SK-N-SH (cell line): ENCODE data around the gene ARPC5L. TPM values are rescaled to one million over a fixed set of nuclear protein-coding genes. Genes with fewer than 3 reads are reported as not detected.

ENCODE experiments used
- CTCF ChIA-PET: fragments of 300-600, 350-600 bp; formaldehyde crosslinking; extraction: SDS; loops from one replicate; lab custom pipeline; 2021; lab: Yijun Ruan, JAX
- POLR2A ChIA-PET: fragments of 350-600 bp; sonication (Branson Sonifier 250); formaldehyde crosslinking; extraction: SDS; loops from one replicate; lab custom pipeline; 2020; ENCODE audit warnings: antibody characterized with exemption, inconsistent platforms; lab: Yijun Ruan, JAX
- DNase-seq: peaks from one replicate; pipeline ENCODE4 v3.0.0; 2012
- H2AFZ ChIP-seq: fragments of 200-600 bp; sonication (generic); 2 replicates; pipeline ENCODE4 v1.8.1; 2016; ENCODE audit warnings: antibody characterized with exemption, mild to moderate bottlenecking, low read depth
- H3F3A ChIP-seq: fragments of 200-600 bp; sonication (generic); replicated peaks from 2 replicates; pipeline ENCODE3; 2016; ENCODE audit warnings: antibody characterized with exemption, mild to moderate bottlenecking; ENCODE audit not compliant: insufficient read depth
- H3K27ac ChIP-seq, 2 experiments: fragments of 200-500 bp in 1 of 2; fragments of 200-600 bp in 1 of 2; sonication (Bioruptor generic) in 1 of 2; sonication (generic), shearing (Covaris generic) in 1 of 2; 2 replicates each; pipeline versions ENCODE4 v1.5.1 to v1.6.1; 2014 to 2016; ENCODE audit warnings: low read depth in 2 of 2, inconsistent platforms in 1 of 2, low read length in 1 of 2, mild to moderate bottlenecking in 1 of 2, mixed read lengths in 1 of 2
- H3K27me3 ChIP-seq: fragments of 200-600 bp; sonication (generic), shearing (Covaris generic); 2 replicates; pipeline ENCODE4 v1.6.1; 2016; ENCODE audit warnings: mixed run types; ENCODE audit not compliant: insufficient read depth
- H3K36me3 ChIP-seq, 2 experiments: fragments of 200-500 bp in 1 of 2; fragments of 200-600 bp in 1 of 2; sonication (Bioruptor generic) in 1 of 2; sonication (generic) in 1 of 2; replicated peaks in 1 of 2; 2 replicates each; pipeline versions ENCODE3 to v1.5.1; 2014 to 2016; ENCODE audit warnings: low read length in 1 of 2, mild to moderate bottlenecking in 1 of 2; ENCODE audit not compliant: insufficient read depth in 2 of 2, control insufficient read depth in 1 of 2
- H3K4me1 ChIP-seq, 2 experiments: fragments of 200-500 bp in 1 of 2; fragments of 200-600 bp in 1 of 2; sonication (Bioruptor generic) in 1 of 2; sonication (generic), shearing (Covaris generic) in 1 of 2; 2 replicates each; pipeline versions ENCODE4 v1.5.1 to v1.6.1; 2014 to 2016; ENCODE audit warnings: low read depth in 1 of 2, low read length in 1 of 2, mixed run types in 1 of 2; ENCODE audit not compliant: insufficient read depth in 2 of 2, control insufficient read depth in 1 of 2
- H3K4me2 ChIP-seq: fragments of 200-600 bp; sonication (generic), shearing (Covaris generic); 2 replicates; pipeline ENCODE4 v1.6.1; 2017; ENCODE audit warnings: mixed run types
- H3K4me3 ChIP-seq, 2 experiments: fragments of 200-500 bp in 1 of 2; fragments of 200-600 bp in 1 of 2; sonication (Bioruptor generic) in 1 of 2; sonication (generic), shearing (Covaris generic) in 1 of 2; 2 replicates each; pipeline versions ENCODE4 v1.5.1 to v1.8.1; 2014 to 2016; ENCODE audit warnings: low read depth in 2 of 2, inconsistent platforms in 1 of 2, low read length in 1 of 2, mild to moderate bottlenecking in 1 of 2, mixed read lengths in 1 of 2, moderate library complexity in 1 of 2
- H3K79me2 ChIP-seq: fragments of 200-600 bp; sonication (generic); 2 replicates; pipeline ENCODE4 v1.8.1; 2017; ENCODE audit warnings: mild to moderate bottlenecking; ENCODE audit not compliant: insufficient read depth
- H3K9ac ChIP-seq: fragments of 200-600 bp; sonication (generic); 2 replicates; pipeline ENCODE4 v1.6.1; 2017; ENCODE audit warnings: mixed run types
- H3K9me2 ChIP-seq: fragments of 200-600 bp; sonication (generic); 2 replicates; pipeline ENCODE4 v1.6.1; 2017; ENCODE audit warnings: mixed run types
- H3K9me3 ChIP-seq: fragments of 200-600 bp; sonication (generic); 2 replicates; pipeline ENCODE4 v1.6.1; 2017; ENCODE audit warnings: mixed run types, mild to moderate bottlenecking, moderate library complexity
- H4K20me1 ChIP-seq: fragments of 200-600 bp; sonication (generic); 2 replicates; pipeline ENCODE4 v1.6.1; 2017; ENCODE audit warnings: mild to moderate bottlenecking, mixed run types; ENCODE audit not compliant: insufficient read depth
- ELF1 ChIP-seq: IDR thresholded peaks from 2 replicates; pipeline ENCODE4 v1.4.0; 2012
- EP300 ChIP-seq, 2 experiments: IDR thresholded peaks; 2 replicates each; pipeline versions ENCODE4 v1.4.0 to v1.6.1; 2012; ENCODE audit warnings: borderline replicate concordance in 1 of 2, low read depth in 1 of 2, low read length in 1 of 2
- FOSL2 ChIP-seq: IDR thresholded peaks from 2 replicates; pipeline ENCODE4 v1.4.0; 2012; ENCODE audit warnings: low read depth, mild to moderate bottlenecking, moderate library complexity, borderline replicate concordance
- FOXJ3 ChIP-seq: sonication (generic); formaldehyde crosslinking; IDR thresholded peaks from 2 replicates; pipeline ENCODE4 v1.5.1; 2020; ENCODE audit warnings: mild to moderate bottlenecking, missing genetic modification reagents
- FOXM1 ChIP-seq: IDR thresholded peaks from 2 replicates; pipeline ENCODE4 v1.4.0; 2012; ENCODE audit warnings: low read depth, mild to moderate bottlenecking
- GABPA ChIP-seq: IDR thresholded peaks from 2 replicates; pipeline ENCODE4 v1.4.0; 2012; ENCODE audit warnings: low read depth, mild to moderate bottlenecking
- JUND ChIP-seq: IDR thresholded peaks from 2 replicates; pipeline ENCODE4 v1.4.0; 2012
- MEF2A ChIP-seq: IDR thresholded peaks from 2 replicates; pipeline ENCODE4 v1.4.0; 2012; ENCODE audit warnings: low read depth, borderline replicate concordance
- MXI1 ChIP-seq: IDR thresholded peaks from 2 replicates; pipeline ENCODE4 v1.6.1; 2012; ENCODE audit warnings: mild to moderate bottlenecking, low read depth, low read length, improper control_type of control experiment
- NFIC ChIP-seq: IDR thresholded peaks from 2 replicates; pipeline ENCODE4 v1.4.0; 2012; ENCODE audit warnings: borderline replicate concordance
- PBX3 ChIP-seq: IDR thresholded peaks from 2 replicates; pipeline ENCODE4; 2012
- POLR2AphosphoS5 ChIP-seq: IDR thresholded peaks from 2 replicates; pipeline ENCODE4 v1.6.1; 2012; ENCODE audit warnings: low read depth, low read length
- RCOR1 ChIP-seq: fragments of 150-350 bp; IDR thresholded peaks from 2 replicates; pipeline ENCODE4 v1.6.1; 2017; ENCODE audit warnings: antibody characterized with exemption, low read length
- RFX5 ChIP-seq: IDR thresholded peaks from 2 replicates; pipeline ENCODE4 v1.6.1; 2012; ENCODE audit warnings: mild to moderate bottlenecking, improper control_type of control experiment, low read length
- RXRA ChIP-seq: IDR thresholded peaks from 2 replicates; pipeline ENCODE4 v1.4.0; 2012; ENCODE audit warnings: low read depth, mild to moderate bottlenecking, borderline replicate concordance
- SIN3A ChIP-seq: IDR thresholded peaks from 2 replicates; pipeline ENCODE4 v1.6.1; 2012; ENCODE audit warnings: low read depth, mild to moderate bottlenecking, low read length, moderate library complexity, borderline replicate concordance
- TAF1 ChIP-seq: IDR thresholded peaks from 2 replicates; pipeline ENCODE4 v1.6.1; 2012; ENCODE audit warnings: low read depth, mild to moderate bottlenecking, low read length, moderate library complexity, borderline replicate concordance
- TCF12 ChIP-seq: IDR thresholded peaks from 2 replicates; pipeline ENCODE4 v1.4.0; 2012
- USF2 ChIP-seq: fragments of 150-350 bp; IDR thresholded peaks from 2 replicates; pipeline ENCODE4 v1.6.1; 2017; ENCODE audit warnings: antibody characterized with exemption, low read length, low read depth, borderline replicate concordance
- YY1 ChIP-seq: IDR thresholded peaks from 2 replicates; pipeline ENCODE4 v1.4.0; 2012; ENCODE audit warnings: low read depth, mild to moderate bottlenecking
- ZBTB33 ChIP-seq: IDR thresholded peaks from 2 replicates; pipeline ENCODE4 v1.4.0; 2012; ENCODE audit warnings: low read depth, borderline replicate concordance
- WGBS: methylation state at CpG from one replicate; pipeline ENCODE4 v1.1.6; 2017; ENCODE audit warnings: low lambda C conversion rate; 5-methylcytosine and 5-hydroxymethylcytosine counted together
- polyA plus RNA-seq, 3 experiments: library from polyadenylated mRNA; depleted of rRNA; stranded (reverse); fragments of >200 nt; gene quantifications; 2 replicates each; pipeline ENCODE4 v1.2.3, GENCODE V29; 2012

The ARPC5L gene
- polyA plus RNA-seq, 1 of the 3 experiments (the other 2 are of a cell fraction), result 73.1 TPM

- Histone ChIP-seq H4K20me1 (no peaks in the 10 kb centered on the region), H3K9ac (no peak overlapping the region), H3K79me2 (no peaks in the 10 kb centered on the region), H3K9me3 (no peaks in the 10 kb centered on the region), H3K4me1 (peaks cover 8 to 25% of the 10 kb centered on the region in 2 experiments; a peak in 3 of 4 replicates), H3K27ac (no peak overlapping the region), H3K27me3 (no peaks in the 10 kb centered on the region), H3K9me2 (no peaks in the 10 kb centered on the region), H2AFZ (no peak overlapping the region), H3K4me2 (peak overlapping the region; percentile 37; the same call in 1 of the 2 replicates), H3F3A (peaks cover 29% of the 10 kb centered on the region), H3K36me3 (no peaks in the 10 kb centered on the region), H3K4me3 (no peak overlapping the region)
- ChIA-PET POLR2A (no interaction called here), CTCF (interaction anchor here (1.1 to 3.3 kb wide), 7 partner anchors 21 to 47 kb away, joined by 3 to 22 read pairs (median 3); partner anchors contain the start of genes NR6A1 and WDR38)
- WGBS, result 100% methylated on average over 3 of the region's 5 CpGs
- DNase-seq, result no peak
- TF ChIP-seq ELF1 (no peak), MXI1 (no peak), RCOR1 (no peak), RFX5 (no peak), NFIC (no peak), SIN3A (no peak), JUND (no peak), USF2 (no peak), RXRA (no peak), GABPA (no peak), TAF1 (no peak), FOXM1 (no peak), PBX3 (no peak), FOXJ3 (no peak), TCF12 (no peak)
These were observed 47.8 kb upstream of the ARPC5L start for GRCh38 chr9:124814164-124814535.

GRCh38 chr9:124815601-124816000 is 46.3 kb upstream of the ARPC5L start:
- Histone ChIP-seq H3K79me2 (no peaks in the 10 kb centered on the region), H3K4me1 (peaks cover 8 to 25% of the 10 kb centered on the region in 2 experiments; a peak in 3 of 4 replicates), H3K9ac (no peak overlapping the region), H3F3A (peaks cover 29% of the 10 kb centered on the region), H3K36me3 (no peaks in the 10 kb centered on the region), H2AFZ (no peak overlapping the region), H3K27ac (no peak overlapping the region), H3K4me3 (no peak overlapping the region), H4K20me1 (no peaks in the 10 kb centered on the region)
- ChIA-PET CTCF (interaction anchor here (4.5 kb wide), 1 partner anchor 37 kb away, joined by 42 read pairs; the partner anchor contains the start of gene WDR38), POLR2A (no interaction called here)
- DNase-seq, result no peak
- TF ChIP-seq MEF2A (no peak), MXI1 (no peak), ZBTB33 (no peak), JUND (no peak), EP300 (IDR thresholded peaks at IDR 0.05; ENCODE audit: borderline replicate concordance in 1 of 2, low read depth in 1 of 2, low read length in 1 of 2) (no peak), RXRA (no peak), POLR2AphosphoS5 (no peak), YY1 (no peak), FOSL2 (no peak), FOXJ3 (no peak)
- TF ChIP-seq, all 33 proteins: peak for 0
- no peaks in the 10 kb centered on the region for H3K27me3 ChIP-seq
- H3K9me3 ChIP-seq, result no peaks in the 10 kb centered on the region
- H3K9me2 ChIP-seq, result no peaks in the 10 kb centered on the region
- 88% methylated on average over 5 of the region's 5 CpGs for WGBS
- no peak overlapping the region for H3K4me2 ChIP-seq
